GM12878 (cell line): ENCODE data around the gene EPB41L1.

ENCODE experiments used
- KAT2A ChIP-seq: conservative IDR thresholded peaks from 2 replicates; pipeline ENCODE4 v1.6.1; 2011; ENCODE audit warnings: low read depth, low read length; ENCODE audit not compliant: control insufficient read depth
- POLR2A ChIP-seq: IDR thresholded peaks from 2 replicates; pipeline ENCODE4 v1.6.1; 2011; ENCODE audit warnings: low read depth, mild to moderate bottlenecking, low read length
- TAF1 ChIP-seq: IDR thresholded peaks from 2 replicates; pipeline ENCODE4 v1.6.1; 2011; ENCODE audit warnings: mild to moderate bottlenecking, low read depth, low read length, borderline replicate concordance
- TF ChIP-seq, protein P1 (sequence below), 3 experiments: IDR thresholded peaks in 2 of 3; conservative IDR thresholded peaks in 1 of 3; 2 replicates each; pipeline ENCODE4 v1.5.1; 2011; ENCODE audit warnings: low read depth in 3 of 3, low read length in 3 of 3, mild to moderate bottlenecking in 3 of 3, control low read depth in 2 of 3, moderate library complexity in 2 of 3, inconsistent platforms in 1 of 3, mixed read lengths in 1 of 3; ENCODE audit not compliant: control insufficient read depth in 2 of 3, insufficient read depth in 1 of 3; ENCODE audit errors: extremely low read depth in 1 of 3

GRCh38 chr20:36235892-36236785 is 81.6 kb downstream of the EPB41L1 start, which contains the start of gene AAR2:
- TF ChIP-seq KAT2A (no peak), TAF1 (peak; percentile 98), POLR2A (peak; percentile 95)
- TF ChIP-seq, protein P1, sequence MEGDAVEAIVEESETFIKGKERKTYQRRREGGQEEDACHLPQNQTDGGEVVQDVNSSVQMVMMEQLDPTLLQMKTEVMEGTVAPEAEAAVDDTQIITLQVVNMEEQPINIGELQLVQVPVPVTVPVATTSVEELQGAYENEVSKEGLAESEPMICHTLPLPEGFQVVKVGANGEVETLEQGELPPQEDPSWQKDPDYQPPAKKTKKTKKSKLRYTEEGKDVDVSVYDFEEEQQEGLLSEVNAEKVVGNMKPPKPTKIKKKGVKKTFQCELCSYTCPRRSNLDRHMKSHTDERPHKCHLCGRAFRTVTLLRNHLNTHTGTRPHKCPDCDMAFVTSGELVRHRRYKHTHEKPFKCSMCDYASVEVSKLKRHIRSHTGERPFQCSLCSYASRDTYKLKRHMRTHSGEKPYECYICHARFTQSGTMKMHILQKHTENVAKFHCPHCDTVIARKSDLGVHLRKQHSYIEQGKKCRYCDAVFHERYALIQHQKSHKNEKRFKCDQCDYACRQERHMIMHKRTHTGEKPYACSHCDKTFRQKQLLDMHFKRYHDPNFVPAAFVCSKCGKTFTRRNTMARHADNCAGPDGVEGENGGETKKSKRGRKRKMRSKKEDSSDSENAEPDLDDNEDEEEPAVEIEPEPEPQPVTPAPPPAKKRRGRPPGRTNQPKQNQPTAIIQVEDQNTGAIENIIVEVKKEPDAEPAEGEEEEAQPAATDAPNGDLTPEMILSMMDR (IDR thresholded peaks at IDR 0.05 in 2 of 3, conservative IDR thresholded peaks at IDR 0.05 in 1 of 3; ENCODE audit: control insufficient read depth in 2 of 3, extremely low read depth in 1 of 3, insufficient read depth in 1 of 3, low read depth in 3 of 3, low read length in 3 of 3) = no peak
